GM12891 (cell line): Measurements from ENCODE around the gene MTCP1.

Experiments used
- PAX5 ChIP-seq: IDR thresholded peaks from 2 replicates; pipeline ENCODE4 v1.6.1; 2011; ENCODE audit warnings: low read length, moderate library complexity, mild to moderate bottlenecking; ENCODE audit not compliant: insufficient read depth, severe bottlenecking
- POLR2A ChIP-seq: IDR thresholded peaks from 2 replicates; pipeline ENCODE4 v1.6.1; 2011; ENCODE audit warnings: low read depth, low read length, control low read depth

- no peak for TF ChIP-seq POLR2A
- TF ChIP-seq PAX5: no peak
These were observed 9.2 kb downstream of the MTCP1 start for GRCh38 chrX:155061760-155062159.
